Left lung (tissue), 10 donors: ENCODE results near the gene CHD2. TPM values are rescaled to one million over a fixed set of nuclear protein-coding genes. Genes with fewer than 3 reads are reported as not detected.

ENCODE experiments used
- ATAC-seq: fragments of 200-7000 bp; cut with Tn5 transposase; one replicate; pipeline ENCODE4 v1.9.1; 2020; ENCODE audit warnings: moderate library complexity
- DNase-seq, 4 donors: peaks; one replicate each; pipeline ENCODE4 v3.0.0-alpha.2; 2013 to 2020
- H3K27ac ChIP-seq, 2 donors: fragments of 200-600 bp; sonication (generic) in 1 of 2; one replicate each; pipeline versions ENCODE4 v1.5.0 to v1.8.0; 2020 to 2021
- H3K27me3 ChIP-seq, 2 donors: fragments of 200-600 bp; sonication (generic) in 1 of 2; one replicate each; pipeline versions ENCODE4 v1.5.0 to v1.8.0; 2020 to 2021
- H3K36me3 ChIP-seq, 2 donors: fragments of 200-600 bp; sonication (generic) in 1 of 2; one replicate each; pipeline versions ENCODE4 v1.5.0 to v1.8.0; 2020 to 2021
- H3K4me1 ChIP-seq, 2 donors: fragments of 200-600 bp; one replicate each; pipeline ENCODE4 v1.8.0; 2021
- H3K4me3 ChIP-seq, 2 donors: fragments of 200-600 bp; sonication (generic) in 1 of 2; one replicate each; pipeline versions ENCODE4 v1.5.0 to v1.8.0; 2020 to 2021; ENCODE audit warnings: mild to moderate bottlenecking in 1 of 2
- H3K9me3 ChIP-seq, 2 donors: fragments of 200-600 bp; sonication (generic) in 1 of 2; one replicate each; pipeline versions ENCODE4 v1.5.0 to v1.8.0; 2020 to 2021
- intact Hi-C, 2 donors: fragments of 100-400 bp; cut with DNase I; formaldehyde crosslinking; loops; one replicate each; pipeline versions ENCODE4 v1.11.2 to v1.14.2; 2022
- polyA plus RNA-seq, 6 donors: library from polyadenylated mRNA; unstranded; fragments of 120-200 nt; gene quantifications; one replicate each; pipeline ENCODE4 v1.2.1, GENCODE V29; 2013; ENCODE audit not compliant: insufficient read length in 6 of 6
- total RNA-seq, 2 donors: library from RNA; stranded (reverse); fragmentation: NEBNext Ultra II Directional; extraction: Animal tissue kit (Norgen Biotek cat#: 25700); gene quantifications; one replicate each; pipeline ENCODE4 v1.2.1, GENCODE V29; 2021
- TF ChIP-seq, protein P1 (sequence below), 2 donors: fragments of 200-600 bp; sonication (generic) in 1 of 2; IDR thresholded peaks; one replicate each; pipeline versions ENCODE4 v1.5.0 to v1.8.0; 2021; ENCODE audit warnings: antibody characterized with exemption in 2 of 2
- donor health status: DM: no; HTN: yes; CAD: no.
- donor health status: DM: no; HTN: no; CAD: no.

The CHD2 gene
- total and polyA plus RNA-seq, 8 donors: 120 to 152 (median 130) TPM

DNA sequence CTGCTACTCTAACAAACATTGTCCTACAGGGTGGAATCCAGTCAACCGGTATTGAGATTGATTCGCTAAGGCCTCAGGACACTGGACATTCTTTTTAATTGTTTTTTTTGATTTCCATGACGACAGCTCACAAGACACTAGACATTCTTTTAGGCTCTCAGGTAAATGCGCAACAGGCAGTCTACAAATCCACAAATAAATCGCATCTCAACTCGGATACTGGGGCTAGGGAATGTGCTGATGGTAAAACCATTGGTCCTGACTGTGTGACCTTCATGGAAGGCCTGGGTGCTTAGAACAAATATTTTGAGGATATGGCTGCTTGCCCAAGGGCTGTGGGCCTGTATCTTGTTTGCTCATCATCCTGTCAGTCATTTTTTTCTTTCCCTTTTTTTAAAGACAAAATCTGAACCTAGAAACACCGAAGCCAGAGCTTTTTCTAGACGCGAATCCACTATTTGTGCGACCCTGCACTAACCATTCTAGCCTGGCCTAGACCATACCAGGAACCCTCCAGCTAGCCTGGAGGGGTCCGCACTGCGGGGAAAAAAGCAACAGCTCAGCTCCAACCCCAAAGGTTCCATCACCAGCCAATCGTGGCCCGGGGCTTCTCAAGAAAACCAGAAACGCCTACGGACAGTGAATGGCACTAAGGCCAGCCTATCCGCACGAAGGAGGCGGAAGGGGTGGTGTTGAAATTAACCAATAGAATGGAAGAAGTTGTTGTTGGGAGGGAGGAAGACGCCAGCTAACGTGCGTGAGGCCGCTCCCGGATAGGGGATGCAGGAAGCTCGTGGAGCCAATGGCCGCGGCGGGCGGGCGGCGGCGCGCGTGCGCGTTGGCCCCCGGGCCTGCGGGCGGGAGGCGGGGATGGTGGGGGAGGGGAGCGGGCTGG lies 18.1 kb upstream of the CHD2 start:
- peak; percentile 86 for ATAC-seq
- intact Hi-C loops: no loop called here
- Histone ChIP-seq H3K27ac (peak overlapping the region; percentile 100), H3K4me1 (peaks cover 14 to 36% of the 10 kb centered on the region in 2 donors), H3K9me3 (no peaks in the 10 kb centered on the region), H3K27me3 (no peaks in the 10 kb centered on the region), H3K4me3 (peak overlapping the region; percentile 24 to 78), H3K36me3 (peaks cover 0 to 16% of the 10 kb centered on the region in 2 donors)
- peak; percentile 99 to 100 (median 99) for DNase-seq
- TF ChIP-seq, protein P1, sequence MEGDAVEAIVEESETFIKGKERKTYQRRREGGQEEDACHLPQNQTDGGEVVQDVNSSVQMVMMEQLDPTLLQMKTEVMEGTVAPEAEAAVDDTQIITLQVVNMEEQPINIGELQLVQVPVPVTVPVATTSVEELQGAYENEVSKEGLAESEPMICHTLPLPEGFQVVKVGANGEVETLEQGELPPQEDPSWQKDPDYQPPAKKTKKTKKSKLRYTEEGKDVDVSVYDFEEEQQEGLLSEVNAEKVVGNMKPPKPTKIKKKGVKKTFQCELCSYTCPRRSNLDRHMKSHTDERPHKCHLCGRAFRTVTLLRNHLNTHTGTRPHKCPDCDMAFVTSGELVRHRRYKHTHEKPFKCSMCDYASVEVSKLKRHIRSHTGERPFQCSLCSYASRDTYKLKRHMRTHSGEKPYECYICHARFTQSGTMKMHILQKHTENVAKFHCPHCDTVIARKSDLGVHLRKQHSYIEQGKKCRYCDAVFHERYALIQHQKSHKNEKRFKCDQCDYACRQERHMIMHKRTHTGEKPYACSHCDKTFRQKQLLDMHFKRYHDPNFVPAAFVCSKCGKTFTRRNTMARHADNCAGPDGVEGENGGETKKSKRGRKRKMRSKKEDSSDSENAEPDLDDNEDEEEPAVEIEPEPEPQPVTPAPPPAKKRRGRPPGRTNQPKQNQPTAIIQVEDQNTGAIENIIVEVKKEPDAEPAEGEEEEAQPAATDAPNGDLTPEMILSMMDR (IDR thresholded peaks at IDR 0.05): no peak

DNA sequence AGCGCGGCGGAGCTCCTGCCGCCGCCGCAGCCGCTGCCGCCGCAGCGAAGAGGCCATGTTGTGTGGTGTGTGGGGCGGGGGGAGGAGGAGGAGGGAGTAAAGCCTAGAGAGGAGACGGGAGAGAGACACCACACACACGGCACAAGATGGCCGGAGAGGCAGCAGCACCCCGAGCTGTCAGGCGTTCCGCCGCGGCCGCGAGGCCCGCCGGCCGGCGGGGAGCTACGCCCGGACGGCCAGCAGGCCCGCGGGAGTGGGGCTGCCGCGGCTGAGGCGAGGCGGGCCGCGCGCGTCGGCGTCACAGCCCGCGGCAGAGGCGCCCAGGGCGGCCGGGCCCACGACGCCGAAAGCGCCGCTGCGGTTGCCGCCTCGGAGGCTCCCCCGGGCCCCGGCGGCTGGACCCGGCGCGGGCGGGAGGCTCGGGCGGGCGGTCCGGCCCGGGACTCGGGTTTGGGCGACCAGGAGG lies 17.4 kb upstream of the CHD2 start:
- Histone ChIP-seq H3K36me3 (peaks cover 0 to 22% of the 10 kb centered on the region in 2 donors), H3K4me1 (peaks cover 15 to 43% of the 10 kb centered on the region in 2 donors), H3K27me3 (no peaks in the 10 kb centered on the region), H3K4me3 (peak overlapping the region; percentile 78 to 79), H3K27ac (peak overlapping the region; percentile 100), H3K9me3 (no peaks in the 10 kb centered on the region)
- intact Hi-C loops: no loop called here
- no peak for DNase-seq
- TF ChIP-seq, protein P1 (IDR thresholded peaks at IDR 0.05): no peak
- peak; percentile 80 for ATAC-seq

DNA sequence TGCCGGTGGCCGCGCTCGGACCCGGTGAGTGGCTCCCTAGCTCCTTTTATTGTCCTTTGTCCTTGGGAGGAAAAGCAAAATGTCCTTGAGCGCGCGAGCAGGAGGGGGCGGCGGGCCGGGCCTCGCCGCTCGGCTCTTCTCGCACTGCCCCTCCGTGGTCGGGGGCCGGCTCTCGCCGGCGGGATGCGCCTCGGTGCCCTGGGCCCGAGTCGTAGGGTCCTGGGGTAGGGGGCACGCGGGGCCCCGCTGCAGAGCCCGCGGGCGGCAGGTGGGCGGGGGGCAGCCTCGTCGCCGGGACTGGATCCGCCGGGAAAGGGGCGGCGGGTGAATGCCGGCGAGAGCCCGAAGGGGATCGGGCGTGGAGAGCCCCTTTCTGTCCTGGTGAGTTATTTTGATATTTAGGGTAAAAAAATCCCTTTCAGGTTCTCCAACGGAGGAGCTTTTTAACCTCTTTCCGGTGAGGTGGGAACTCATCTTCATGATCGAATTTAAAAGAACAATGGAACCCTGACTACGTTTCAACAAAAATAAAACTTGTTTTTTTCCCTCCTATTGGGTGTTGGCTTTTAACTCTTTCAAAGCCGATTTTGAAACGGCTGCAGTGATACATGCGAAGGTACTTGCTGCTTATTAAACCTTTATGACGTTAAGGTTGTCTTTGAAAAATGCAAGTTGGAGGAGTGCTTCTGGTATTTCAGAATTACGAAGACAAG lies 16.8 kb upstream of the CHD2 start:
- no peak for ATAC-seq

DNA sequence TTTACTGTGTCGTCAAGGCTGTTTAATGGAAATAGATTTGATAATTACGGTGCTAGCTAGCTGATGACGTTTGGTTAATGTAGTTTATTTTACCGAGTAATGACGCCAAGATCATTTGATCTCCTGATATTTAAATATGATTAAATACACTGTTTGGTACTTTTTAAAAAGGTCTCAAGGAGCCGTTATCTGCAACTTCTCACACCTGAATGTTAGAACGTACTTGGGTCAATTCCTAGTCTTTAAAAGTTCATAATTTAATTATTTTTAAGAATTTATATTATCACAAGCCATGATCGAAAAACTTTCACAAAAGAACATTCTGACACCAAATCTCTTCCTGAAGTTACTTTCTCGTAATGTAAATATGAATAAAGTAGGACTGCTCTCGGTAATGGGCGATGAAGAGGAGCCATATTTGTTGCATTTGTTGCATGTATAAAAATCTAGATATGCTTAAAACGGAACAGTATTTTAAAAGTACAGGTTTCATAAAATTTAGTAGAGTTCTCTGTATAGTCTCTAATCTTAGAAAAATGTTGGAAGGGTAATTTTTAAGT lies 16.2 kb upstream of the CHD2 start:
- Histone ChIP-seq H3K9me3 (no peaks in the 10 kb centered on the region), H3K27ac (peak overlapping the region; percentile 100), H3K4me1 (peaks cover 23 to 55% of the 10 kb centered on the region in 2 donors), H3K4me3 (peak overlapping the region; percentile 78 to 79), H3K36me3 (peaks cover 0 to 27% of the 10 kb centered on the region in 2 donors), H3K27me3 (no peaks in the 10 kb centered on the region)
- DNase-seq (peak in 1 of 4 donors; percentile 66), ATAC-seq (no peak)
- TF ChIP-seq, protein P1 (IDR thresholded peaks at IDR 0.05): no peak
- intact Hi-C loops: no loop called here

More for the DNA sequence above, 16.8 kb upstream of the CHD2 start:
- Histone ChIP-seq H3K27me3 (no peaks in the 10 kb centered on the region), H3K9me3 (no peaks in the 10 kb centered on the region), H3K4me1 (peaks cover 21 to 48% of the 10 kb centered on the region in 2 donors), H3K4me3 (peak overlapping the region; percentile 78 to 79), H3K27ac (peak overlapping the region; percentile 100), H3K36me3 (peaks cover 0 to 23% of the 10 kb centered on the region in 2 donors)
- TF ChIP-seq, protein P1 (IDR thresholded peaks at IDR 0.05): no peak
- DNase-seq: peak in 2 of 4 donors; percentile 67 to 89
- intact Hi-C loops: no loop called here
